Activated effector memory CD4-positive, alpha-beta T cell treated with anti-CD3 and anti-CD28 coated beads, Interleukin-2, amount 50 U/mL, for 16 hours (primary cell): ENCODE results near the gene SAFB2.
"Not testable (repeated sequence)": the region's sequence is repeated elsewhere in the genome, so short reads cannot be mapped to it uniquely, and the experiment has no call there.

Source experiments
- DNase-seq: peaks from one replicate; pipeline ENCODE4 v3.0.0-alpha.2; 2020

SAFB2 gene

DNA sequence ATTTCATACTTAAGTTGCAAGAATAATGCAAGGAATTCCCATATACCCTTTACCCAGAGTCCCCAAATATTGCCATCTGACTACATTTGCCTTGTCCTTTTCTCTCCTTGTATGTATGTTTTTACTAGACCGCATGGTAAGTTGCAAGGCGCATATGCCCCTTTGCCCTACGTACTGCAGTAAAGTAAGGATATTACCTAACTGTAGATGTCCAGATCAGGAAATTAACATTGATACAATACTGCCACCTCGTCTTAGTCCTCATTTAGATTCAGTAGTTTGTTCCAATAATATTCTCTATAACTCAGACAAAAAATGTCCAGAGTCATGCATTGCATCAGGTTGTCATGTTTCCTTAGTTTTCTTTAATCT lies 9.7 kb upstream of the SAFB2 start:
- no peak for DNase-seq

DNA sequence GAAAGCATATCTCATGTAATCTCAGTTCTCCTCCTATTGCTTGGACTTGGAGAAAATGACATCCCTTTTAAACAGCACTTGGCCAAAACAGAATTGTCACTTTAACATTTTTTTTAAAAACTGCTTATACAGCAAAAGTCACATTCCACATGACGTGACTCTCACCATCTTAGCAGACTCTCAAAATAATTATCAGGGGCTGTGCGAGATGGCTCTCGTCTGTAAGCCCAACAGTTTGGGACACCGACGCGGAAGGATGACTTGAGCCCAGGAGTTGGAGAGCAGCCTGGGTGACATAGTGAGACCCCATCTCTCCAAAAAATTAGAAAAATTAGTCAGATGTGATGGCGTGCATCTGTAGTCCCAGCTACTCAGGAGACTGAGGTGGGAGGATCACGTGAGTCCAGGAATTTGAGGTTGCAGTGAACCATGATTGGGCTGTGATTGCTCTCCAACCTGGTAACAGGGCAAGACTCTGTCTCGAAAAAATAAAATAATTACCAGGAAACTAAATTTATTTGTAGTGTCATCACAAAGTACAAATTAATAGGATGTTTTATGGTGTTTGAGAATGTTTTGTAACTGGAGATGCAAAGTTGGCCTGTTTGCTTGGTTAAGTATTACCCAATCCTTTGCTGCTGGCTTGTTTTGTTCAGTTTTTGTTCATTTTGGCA lies 9.1 kb upstream of the SAFB2 start:
- DNase-seq = no peak

DNA sequence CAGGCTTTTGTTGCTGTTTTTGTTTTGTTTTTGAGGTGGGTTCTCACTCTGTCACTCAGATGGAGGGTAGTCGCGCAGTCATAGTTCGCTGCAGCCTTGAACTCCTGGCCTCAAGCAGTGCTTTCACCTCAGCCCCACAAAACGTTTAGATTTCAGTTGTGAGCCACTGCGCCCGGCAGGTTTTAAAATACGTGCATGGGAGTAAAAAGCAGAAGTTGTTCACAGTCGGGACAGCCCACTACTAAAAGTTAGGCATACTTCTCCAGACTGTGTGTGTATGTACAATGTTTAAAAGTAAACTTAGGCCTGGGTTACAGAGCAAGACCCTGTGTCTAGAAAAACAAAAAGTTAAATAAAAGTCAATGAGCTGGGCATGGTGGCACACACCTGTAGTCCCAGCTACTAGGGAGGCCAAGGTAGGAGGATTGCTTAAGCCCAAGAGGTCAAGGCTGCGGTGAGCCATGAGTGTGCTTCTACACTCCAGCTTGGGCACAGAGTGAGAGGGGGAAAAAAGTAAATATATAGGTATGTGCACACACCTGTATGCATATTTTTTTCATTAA lies 6.4 kb upstream of the SAFB2 start:
- no peak for DNase-seq

DNA sequence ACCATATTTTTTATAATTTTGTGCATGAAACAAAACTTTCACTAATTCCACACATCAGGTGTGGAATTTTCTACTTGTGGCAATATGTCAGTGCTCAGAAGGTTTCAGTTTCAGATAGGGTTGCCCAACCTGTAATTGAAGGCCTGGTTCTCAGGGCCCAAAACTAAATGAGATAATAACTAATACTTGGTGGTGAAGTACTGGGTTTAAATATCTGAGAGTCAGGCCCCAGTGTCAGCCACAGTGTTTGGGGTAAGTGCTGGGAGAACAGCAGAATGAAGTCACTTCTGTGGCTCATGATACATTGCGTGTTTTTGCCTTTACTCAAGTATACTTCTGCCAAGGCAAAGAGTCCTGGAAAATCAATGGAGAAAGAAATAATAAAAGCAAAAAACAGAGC lies 5.9 kb upstream of the SAFB2 start:
- DNase-seq = no peak

DNA sequence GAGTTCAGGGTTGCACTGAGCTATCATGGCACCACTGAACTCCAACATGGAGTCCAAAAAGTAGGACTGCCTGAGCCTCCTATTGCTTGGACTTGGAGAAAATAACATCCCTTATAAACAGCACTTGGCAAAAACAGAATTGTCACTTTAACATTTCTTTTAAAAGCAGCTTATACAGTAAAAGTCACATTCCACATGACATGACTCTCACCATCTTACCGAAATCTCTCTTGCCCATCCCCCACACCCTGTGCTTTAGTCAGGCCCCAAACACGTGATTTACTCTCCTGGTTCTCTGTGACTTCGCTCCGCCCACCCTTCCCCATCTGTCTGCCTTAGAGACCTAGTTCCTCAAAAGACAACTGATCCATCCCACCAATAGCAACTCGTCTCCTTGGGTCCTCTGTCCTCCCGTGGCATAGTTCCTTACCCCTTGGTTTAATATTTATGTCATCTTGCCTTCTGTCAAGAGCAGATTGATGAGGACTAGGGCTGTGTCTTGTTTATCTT lies 4.9 kb upstream of the SAFB2 start:
- DNase-seq = no peak

DNA sequence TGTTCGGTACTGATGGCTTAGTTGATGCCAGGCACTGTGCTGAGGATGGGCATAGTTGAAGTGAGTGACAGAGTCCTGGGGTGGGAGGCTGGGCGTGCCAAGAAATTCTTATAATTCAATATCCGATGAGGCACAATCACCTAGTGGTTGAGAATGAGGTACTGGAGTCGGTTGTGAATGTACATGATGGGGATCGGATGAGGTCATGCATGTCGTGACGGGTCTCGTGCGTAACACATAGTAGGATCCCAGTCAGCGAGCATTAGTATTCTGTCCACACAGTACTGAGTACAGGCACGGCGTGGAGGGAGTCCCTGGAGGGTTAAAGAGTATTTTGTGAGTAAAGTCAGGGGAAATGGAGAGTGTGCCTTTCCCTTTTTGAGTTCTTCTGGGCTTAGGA lies 3.1 kb upstream of the SAFB2 start:
- no peak for DNase-seq

DNA sequence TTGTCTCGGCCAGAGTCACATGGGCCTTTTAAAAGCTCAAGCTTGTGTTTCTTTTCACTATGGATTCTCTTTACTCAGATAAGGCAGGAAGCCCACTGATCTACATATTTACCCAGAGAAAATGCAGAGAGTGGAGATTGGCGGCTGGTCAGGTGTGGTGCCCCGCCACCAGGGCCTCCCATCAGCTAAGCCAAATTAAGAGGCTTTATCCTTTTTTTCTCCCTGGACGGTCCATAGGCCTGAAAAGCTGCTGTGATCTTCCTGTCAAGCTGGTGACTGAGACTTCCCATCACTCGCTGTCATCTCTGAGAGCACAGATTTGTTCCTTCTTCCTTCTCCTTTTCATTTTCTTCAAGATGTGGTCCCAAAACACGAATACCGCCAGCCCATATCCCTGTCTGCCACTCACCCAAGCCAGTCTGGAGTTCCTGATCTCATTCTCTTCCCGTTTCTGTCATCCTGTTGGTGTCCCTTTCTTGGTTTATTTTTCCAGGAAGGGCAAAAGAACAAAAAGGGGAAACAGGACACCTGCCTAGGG lies 2.2 kb upstream of the SAFB2 start:
- DNase-seq = no peak

DNA sequence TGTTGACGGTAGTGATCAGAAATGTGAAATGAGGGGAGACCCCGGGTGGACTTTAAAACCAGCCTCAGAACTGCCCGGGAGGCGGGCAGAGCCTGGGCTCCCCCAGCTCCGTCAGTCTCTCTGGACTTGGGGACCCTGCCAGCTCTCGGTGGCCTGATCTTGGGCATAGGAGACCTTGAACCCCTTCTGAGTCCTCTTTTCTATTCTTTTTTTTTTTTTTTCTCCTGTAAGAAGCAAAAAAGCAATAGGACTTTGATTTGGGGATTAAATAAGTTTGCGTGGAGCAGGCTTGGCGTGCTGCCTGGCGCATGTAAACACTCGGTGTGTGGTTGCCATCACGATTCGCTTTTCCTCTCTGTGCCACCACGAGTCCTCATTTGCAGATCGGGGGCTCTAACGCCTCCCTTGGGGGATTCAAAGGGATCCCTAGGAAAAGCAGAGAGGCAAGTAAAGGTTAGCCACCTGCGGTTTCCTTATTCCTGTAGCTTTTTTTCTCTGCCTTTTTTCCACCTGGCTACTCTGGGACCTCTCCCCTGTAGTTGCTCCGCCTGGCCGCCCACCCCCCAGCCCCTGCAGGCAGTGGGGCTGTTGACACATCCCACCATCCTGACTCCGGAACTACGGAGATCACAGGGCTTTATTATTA lies 1.6 kb upstream of the SAFB2 start:
- DNase-seq = peak; percentile 76

DNA sequence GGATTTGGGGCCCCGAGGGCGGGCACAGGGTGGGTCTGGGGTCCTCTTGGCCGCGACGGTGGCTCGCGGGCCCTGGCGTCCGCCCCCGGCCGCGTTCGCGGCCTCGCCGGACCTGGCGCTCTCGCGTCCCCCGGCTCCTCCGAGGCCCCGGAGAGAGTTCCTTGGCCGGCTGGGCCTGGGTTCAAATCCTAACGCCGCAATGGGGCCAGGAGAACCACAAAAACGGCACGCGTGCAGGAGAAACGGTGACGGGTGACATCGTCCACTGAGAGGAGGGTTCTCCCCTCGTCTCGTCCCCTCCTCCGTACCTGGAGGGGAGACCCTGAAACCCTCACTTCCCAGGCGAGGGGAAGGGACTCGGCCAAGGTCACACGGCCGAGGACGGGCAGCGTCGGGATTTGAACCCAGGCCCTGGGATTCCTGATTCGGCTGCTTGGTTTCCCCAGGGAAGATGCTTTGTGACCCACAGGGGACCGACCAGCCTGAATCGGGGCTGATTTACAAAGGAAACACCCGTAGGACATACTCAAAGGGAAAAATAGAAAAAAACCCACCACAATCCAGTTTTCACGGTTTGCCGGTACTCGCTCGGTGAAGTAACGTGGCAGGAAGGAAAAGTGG lies 931 bp upstream of the SAFB2 start:
- DNase-seq = no peak

DNA sequence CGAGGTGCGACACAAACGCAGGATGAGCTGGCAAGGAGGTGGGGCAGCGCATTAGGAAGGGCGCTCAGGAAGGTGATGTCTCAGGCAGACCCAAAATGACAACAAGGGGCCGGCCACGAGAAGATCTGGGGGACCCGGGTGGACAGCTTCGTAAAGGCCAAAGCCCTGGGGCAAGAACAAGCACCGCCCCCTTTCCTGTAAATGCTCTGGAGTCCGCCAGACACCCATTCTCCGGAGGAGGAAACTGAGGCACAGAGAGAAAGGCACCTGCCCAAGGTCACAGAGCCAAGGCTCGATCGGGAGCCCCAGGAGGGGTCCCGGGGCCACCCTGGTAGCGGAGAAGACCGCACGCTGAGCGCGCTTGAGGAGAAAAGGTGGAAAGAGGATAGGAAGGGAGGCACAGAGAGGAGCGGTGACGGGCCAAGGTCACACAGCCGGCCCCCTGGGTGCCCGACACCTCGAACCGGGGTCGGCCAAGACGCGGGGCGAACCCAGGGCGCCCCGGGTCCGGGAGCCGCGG lies 571 bp downstream of the SAFB2 start:
- peak; percentile 76 for DNase-seq

DNA sequence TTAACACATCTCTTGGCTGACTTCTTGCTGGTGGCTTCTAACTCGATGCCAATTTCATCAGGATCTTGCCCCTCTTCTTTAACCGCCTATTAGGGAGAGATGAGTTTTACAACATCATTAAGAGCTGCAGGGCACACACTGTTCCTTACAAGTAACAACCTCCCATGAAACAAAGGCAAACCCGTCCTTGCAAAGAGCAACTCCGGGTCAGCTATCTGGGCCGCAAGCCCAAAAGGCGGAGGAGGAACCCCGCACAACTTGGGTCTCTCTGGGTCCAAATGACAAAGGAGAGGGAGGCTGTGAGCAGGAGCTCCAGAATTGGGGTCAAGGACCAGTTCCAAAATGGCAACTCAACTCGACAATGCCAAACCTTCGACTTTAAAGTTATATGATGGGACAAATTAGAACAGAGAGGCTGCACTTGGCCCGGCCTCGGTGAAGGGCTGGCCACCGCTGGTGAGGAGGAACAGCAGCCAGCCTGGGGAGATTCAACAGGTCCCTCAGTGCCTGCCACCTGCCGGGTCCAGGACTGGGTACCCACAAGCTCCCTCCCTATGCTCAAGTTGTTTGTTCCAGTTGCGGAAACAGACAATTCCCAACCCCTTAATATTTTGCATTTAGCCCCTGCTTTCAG lies 1.1 kb downstream of the SAFB2 start:
- DNase-seq = no peak

DNA sequence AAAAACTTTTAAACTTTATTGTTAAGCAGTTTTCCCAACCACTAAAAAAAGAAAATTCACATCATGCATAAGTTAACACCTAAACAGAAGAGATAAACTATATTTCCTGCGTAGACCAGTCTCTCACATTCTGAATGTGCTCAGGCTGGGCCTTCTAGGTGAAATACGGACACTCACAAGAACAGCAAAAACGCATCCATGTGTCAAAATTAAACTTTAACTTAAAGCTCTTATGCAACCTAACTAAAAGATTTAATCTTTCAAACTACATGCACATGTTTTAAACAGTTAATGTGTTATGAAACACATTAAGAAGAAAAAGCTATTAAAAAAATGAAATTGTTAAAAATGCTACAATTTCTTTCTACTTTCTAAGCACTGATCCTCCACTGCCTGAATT lies 2.6 kb downstream of the SAFB2 start:
- no peak for DNase-seq

DNA sequence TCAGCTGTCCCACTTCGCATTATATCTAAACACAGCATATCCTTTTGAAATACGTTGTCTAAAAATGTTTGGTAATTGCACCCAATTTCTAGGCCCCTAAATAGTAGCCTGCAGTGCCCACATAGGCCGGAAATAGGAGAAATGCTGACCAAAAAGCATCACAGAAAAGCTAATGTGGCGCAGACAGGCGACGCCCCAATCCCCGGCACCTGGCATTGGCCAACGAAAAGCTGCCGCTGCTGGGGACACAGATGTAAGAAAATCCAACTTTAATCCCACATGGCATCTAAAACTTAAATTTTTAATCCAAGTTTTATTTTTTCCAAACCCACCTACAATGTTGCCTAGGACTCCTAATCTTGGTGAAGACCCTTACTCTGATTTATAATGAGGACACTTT lies 4.0 kb downstream of the SAFB2 start:
- DNase-seq = peak; percentile 53

DNA sequence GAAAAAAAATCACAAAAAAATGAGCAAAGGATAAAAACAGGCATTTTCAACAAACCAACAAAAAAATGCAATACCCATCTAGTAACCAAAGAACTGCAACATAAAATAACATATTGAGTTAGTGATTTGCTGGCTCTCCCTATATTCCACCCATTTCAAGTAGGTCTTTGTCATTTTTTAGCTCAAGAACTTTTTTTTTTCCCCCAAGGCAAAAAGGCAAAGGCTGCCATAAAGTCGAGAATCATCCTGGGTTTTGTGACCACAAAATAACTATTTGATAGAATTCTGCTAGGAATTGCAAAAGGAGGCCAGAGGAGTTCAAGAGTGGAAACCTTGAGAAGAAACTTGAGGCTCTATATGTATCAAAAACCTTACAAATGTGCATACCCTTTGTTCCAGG lies 5.5 kb downstream of the SAFB2 start:
- DNase-seq = no peak

DNA sequence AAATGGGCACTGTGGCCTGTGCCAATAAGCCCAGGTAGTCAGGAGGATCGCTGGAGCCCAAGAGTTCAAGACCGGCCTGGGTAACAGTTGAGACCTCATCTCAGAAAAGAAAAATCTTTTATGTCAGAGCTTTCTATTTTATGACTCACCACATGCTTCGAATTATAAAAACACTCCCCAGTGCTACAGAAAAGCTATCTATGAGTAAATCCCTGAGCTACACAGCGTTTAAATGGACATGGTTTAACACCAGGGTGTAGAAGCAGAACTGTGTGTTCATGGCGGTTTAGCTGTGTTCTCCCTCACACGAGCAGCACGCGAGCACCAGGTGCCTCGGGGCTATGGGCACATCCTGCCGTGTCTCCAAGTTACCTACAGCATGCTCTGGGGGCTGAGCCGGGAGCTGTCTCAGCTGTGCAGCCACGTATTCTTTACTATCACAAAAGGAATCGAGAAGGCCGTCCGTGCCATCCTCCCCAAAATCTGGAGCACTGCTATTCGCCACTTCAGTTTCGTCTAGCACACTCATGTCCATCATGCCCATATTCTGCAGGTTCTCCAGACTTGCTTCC lies 6.7 kb downstream of the SAFB2 start:
- peak; percentile 58 for DNase-seq

DNA sequence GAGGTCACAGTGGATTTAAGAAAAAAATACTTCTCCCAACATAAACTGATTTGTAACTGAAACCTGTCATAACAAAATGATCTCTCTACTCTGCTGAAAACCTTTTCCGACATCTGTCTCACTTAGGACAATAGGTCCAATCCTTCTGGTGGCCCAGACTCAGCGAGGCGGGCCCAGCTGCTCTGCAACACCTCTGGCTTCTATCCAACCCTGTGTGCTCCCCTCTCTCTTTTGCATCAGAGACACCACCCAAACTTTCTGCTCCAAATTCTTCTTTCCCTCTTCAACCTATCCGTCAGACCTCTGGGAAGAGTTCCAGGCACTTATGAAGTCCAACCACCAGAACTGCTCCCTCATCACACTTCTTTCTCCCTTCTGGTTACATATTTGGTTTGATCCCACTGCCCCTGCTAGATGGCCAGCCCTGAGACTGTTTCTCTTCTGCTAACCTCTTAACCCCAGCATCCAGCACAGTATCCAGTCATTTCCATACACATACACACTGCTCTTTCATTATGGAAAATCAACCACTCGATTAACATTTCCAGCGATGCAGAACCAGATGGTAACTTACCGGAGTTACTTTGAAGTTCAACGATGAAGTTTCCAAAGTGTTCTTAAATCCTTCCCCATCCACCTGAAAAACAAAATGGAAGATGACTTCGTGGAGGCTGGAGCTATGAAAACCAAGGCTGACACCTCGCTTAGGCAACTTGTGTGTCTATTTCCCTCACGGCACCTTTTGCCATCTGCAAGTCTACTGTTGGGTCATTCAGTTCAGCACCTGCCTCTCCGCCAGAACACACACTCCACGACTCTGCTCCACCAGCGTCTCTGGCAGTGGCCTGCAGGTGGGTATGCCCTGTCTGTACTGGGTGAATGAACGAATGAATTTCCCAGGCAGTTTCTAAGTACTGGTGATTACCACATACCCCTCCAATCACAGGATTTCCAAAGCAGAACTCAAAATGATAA lies 9.4 kb downstream of the SAFB2 start:
- DNase-seq = peak; percentile 50

DNA sequence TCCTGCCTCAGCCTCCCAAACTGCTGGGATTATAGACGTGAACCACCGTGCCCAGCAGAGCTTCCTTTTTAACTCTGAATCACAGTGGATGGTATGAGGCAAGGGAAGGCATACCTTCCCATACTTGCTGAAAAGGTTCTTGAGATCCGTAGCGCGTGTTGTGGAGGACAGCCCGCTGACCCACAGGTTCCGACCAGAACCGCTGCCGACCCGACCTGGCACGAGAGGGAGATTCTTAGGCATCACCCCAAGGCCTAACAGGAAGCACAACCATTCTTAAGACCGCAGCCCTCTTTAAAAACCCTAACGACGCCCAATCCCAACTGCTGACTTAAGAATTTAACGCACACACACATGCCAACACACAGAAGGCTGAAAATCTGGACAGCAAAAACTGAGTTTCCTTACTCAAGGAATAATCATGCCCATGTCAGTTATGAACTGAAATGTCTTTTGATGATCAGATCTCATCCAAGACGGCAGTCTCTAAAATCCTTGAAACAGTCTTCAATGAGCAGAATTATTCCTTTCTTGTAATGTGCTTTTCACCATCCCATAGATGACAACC lies 12.6 kb downstream of the SAFB2 start:
- DNase-seq = peak; percentile 50

DNA sequence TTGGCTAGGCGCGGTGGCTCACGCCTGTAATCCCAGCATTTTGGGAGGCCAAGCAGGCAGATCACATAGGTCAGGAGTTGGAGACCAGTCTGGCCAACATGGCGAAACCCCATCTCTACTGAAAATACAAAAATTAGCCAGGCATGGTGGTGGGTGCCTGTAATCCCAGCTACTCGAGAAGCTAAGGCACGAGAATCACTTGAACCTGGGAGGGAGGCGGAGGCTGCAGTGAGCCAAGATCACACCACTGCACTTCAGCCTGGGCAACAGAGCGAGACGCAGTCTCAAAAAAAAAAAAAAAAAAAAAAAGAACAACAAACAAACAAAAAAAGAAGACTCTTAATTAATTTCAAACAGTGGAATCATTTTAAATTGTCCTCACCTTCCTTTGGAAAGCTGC lies 13.8 kb downstream of the SAFB2 start:
- not testable (repeated sequence) for DNase-seq

DNA sequence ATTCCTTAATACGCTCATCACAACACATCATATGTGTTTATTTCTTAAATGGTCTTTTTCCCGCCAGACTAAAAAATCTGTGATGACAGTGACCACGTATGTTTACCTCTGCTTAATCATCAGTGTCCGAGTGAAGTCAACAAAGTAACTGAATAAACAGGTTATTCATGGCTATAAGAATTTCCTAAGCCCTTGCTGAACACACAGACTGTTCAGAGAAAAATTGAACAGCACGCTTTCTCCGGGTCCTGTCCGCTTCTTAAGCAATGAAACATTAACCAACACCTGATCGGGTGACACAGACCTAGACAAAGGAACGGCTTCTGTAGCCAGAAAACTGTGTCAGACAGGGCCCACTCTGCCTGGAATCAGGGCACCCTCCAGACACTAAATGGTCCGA lies 14.3 kb downstream of the SAFB2 start:
- DNase-seq = no peak

DNA sequence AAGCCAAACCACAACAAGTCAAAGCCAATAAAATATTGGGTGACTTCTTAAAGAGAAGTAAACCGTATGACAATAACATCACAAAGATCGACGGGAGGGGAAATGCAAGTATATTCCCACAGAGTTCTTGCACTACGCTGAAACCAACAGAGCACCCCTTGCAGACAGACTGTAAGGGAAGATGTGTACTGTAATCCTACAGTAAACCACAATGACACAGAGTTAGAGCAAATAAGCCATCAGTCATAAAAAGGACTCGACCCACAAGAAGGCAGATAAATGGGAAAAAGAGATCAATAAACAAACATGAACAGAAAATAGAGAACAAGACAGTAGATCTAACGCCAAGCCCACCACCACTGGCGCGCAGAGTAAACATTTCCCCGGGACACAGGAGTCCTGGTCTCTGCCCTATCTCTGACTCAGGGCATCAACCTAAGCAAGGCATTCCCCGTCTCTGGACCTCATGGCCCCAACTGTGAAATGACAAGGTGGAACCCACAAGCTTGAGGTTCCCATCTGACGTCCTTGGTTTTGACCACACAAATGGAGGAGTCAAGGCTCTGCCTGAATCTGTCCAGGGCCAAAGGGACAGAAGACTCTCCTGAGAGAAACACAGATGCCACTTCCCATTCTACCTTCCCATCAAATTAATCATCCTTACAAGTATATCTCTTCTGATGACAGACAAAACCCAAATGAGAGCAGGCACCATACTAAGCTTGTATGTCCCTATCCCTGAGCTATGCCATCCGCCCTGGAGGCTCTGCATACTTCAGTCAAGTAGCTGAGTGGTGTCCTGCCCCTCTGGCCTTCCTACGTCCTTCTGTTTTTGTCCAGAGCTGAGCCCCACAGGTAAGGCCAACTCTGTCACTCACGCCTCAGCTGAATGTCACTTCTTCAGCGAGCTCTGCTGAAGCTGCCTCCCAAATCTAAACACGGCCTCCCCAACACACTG lies 15.0 kb downstream of the SAFB2 start:
- no peak for DNase-seq
